GM23338 (cell line): Measurements from ENCODE around the gene SERPINA6. TPM values are rescaled to one million over a fixed set of nuclear protein-coding genes. Genes with fewer than 3 reads are reported as not detected.
"Not testable (repeated sequence)": the region's sequence is repeated elsewhere in the genome, so short reads cannot be mapped to it uniquely, and the experiment has no call there.

Experiments
- ATAC-seq: fragments of 200-7000 bp; cut with Tn5 transposase; 3 replicates; pipeline ENCODE4 v1.9.1; 2020
- DNase-seq: peaks from one replicate; pipeline ENCODE4 v3.0.0-alpha.2; 2015; ENCODE audit warnings: low spot score
- H2AFZ ChIP-seq: fragments of 200-600 bp; sonication (generic); 2 replicates; pipeline ENCODE4 v1.8.0; 2016; ENCODE audit warnings: antibody characterized with exemption, mild to moderate bottlenecking, moderate library complexity
- H3F3A ChIP-seq: fragments of 200-600 bp; sonication (generic); replicated peaks from 2 replicates; pipeline ENCODE4 v1.8.0; 2017; ENCODE audit warnings: antibody characterized with exemption, mixed run types, low read depth
- H3K27ac ChIP-seq: fragments of 200-600 bp; sonication (generic); 2 replicates; pipeline ENCODE4 v1.6.1; 2016; ENCODE audit warnings: low read depth
- H3K27me3 ChIP-seq: fragments of 200-600 bp; sonication (generic); 2 replicates; pipeline ENCODE4 v1.8.0; 2016; ENCODE audit warnings: mild to moderate bottlenecking, mixed run types, moderate library complexity; ENCODE audit not compliant: insufficient read depth
- H3K36me3 ChIP-seq: fragments of 200-600 bp; sonication (generic); 2 replicates; pipeline ENCODE4 v1.8.0; 2016; ENCODE audit warnings: mild to moderate bottlenecking; ENCODE audit not compliant: insufficient read depth
- H3K4me1 ChIP-seq: fragments of 200-600 bp; sonication (generic); 2 replicates; pipeline ENCODE4 v1.8.0; 2016; ENCODE audit warnings: mild to moderate bottlenecking, moderate library complexity; ENCODE audit not compliant: insufficient read depth
- H3K4me2 ChIP-seq: fragments of 200-600 bp; sonication (generic); 2 replicates; pipeline ENCODE4 v1.7.1; 2017; ENCODE audit warnings: mixed run types
- H3K4me3 ChIP-seq: fragments of 200-600 bp; sonication (generic); 2 replicates; pipeline ENCODE4 v1.6.1; 2016; ENCODE audit warnings: mixed run types
- H3K79me2 ChIP-seq: fragments of 200-600 bp; sonication (generic); replicated peaks from 2 replicates; pipeline ENCODE4 v1.8.0; 2017; ENCODE audit warnings: mild to moderate bottlenecking; ENCODE audit not compliant: insufficient read depth
- H3K9me2 ChIP-seq: fragments of 200-600 bp; sonication (generic); 2 replicates; pipeline ENCODE4 v1.8.0; 2017; ENCODE audit not compliant: insufficient read depth
- H4K20me1 ChIP-seq: fragments of 200-600 bp; sonication (generic); replicated peaks from 2 replicates; pipeline ENCODE4 v1.8.0; 2017; ENCODE audit warnings: mild to moderate bottlenecking; ENCODE audit not compliant: insufficient read depth
- H3K27ac Mint-ChIP-seq: 2 replicates; pipeline ENCODE4 v1.8.0; 2020; ENCODE audit warnings: inconsistent platforms, mild to moderate bottlenecking, moderate library complexity, mixed read lengths
- H3K27me3 Mint-ChIP-seq: 3 replicates; pipeline ENCODE4 v1.8.0; 2022; ENCODE audit warnings: low read depth, mild to moderate bottlenecking, moderate library complexity, mixed read lengths, inconsistent platforms; ENCODE audit not compliant: insufficient read depth, poor library complexity
- H3K36me3 Mint-ChIP-seq: 3 replicates; pipeline ENCODE4 v1.8.0; 2021; ENCODE audit warnings: low read depth, mild to moderate bottlenecking, inconsistent platforms, moderate library complexity, mixed read lengths
- H3K4me1 Mint-ChIP-seq: 3 replicates; pipeline ENCODE4 v1.8.0; 2020; ENCODE audit warnings: mild to moderate bottlenecking, inconsistent platforms, mixed read lengths
- H3K4me3 Mint-ChIP-seq: 3 replicates; pipeline ENCODE4 v1.8.0; 2021; ENCODE audit warnings: moderate library complexity, mild to moderate bottlenecking, inconsistent platforms, mixed read lengths
- H3K9me3 Mint-ChIP-seq: 3 replicates; pipeline ENCODE4 v1.8.0; 2020; ENCODE audit warnings: moderate library complexity, mild to moderate bottlenecking, inconsistent platforms, mixed read lengths
- CREB1 ChIP-seq: fragments of 250-450 bp; sonication (Bioruptor Pico); IDR thresholded peaks from 2 replicates; pipeline ENCODE4 v1.5.0; 2020; ENCODE audit warnings: low read depth, mild to moderate bottlenecking, moderate library complexity
- CTCF ChIP-seq, 2 experiments: fragments of 200-600 bp in 1 of 2; sonication (generic) in 1 of 2; conservative IDR thresholded peaks; 2 replicates each; pipeline versions ENCODE4 v1.5.1 to v1.6.1; 2016 to 2017; ENCODE audit warnings: antibody characterized with exemption in 2 of 2, low read depth in 2 of 2, mild to moderate bottlenecking in 2 of 2, moderate library complexity in 1 of 2
- EZH2phosphoT487 ChIP-seq: fragments of 200-600 bp; sonication (generic); IDR thresholded peaks from one replicate; pipeline ENCODE4 v1.8.1; 2018; ENCODE audit warnings: antibody characterized with exemption; ENCODE audit not compliant: unreplicated experiment
- JUNB ChIP-seq: IDR thresholded peaks from one replicate; pipeline ENCODE4 v1.6.1; 2016; ENCODE audit warnings: antibody characterized with exemption; ENCODE audit not compliant: unreplicated experiment
- NANOG ChIP-seq: IDR thresholded peaks from 2 replicates; pipeline ENCODE4 v1.6.1; 2016; ENCODE audit warnings: antibody characterized with exemption, borderline replicate concordance
- POLR2AphosphoS5 ChIP-seq: IDR thresholded peaks from 2 replicates; pipeline ENCODE4 v1.6.1; 2016; ENCODE audit warnings: antibody characterized with exemption, low read depth
- REST ChIP-seq: IDR thresholded peaks from one replicate; pipeline ENCODE4 v1.6.1; 2018; ENCODE audit warnings: antibody characterized with exemption; ENCODE audit not compliant: unreplicated experiment
- STAT1 ChIP-seq: IDR thresholded peaks from one replicate; pipeline ENCODE4 v1.6.1; 2016; ENCODE audit warnings: antibody characterized with exemption; ENCODE audit not compliant: unreplicated experiment
- ZNF114 ChIP-seq: fragments of 250-450 bp; sonication (Bioruptor Pico); IDR thresholded peaks from 2 replicates; pipeline ENCODE4 v1.5.0; 2020; ENCODE audit warnings: mild to moderate bottlenecking, moderate library complexity
- ZNF462 ChIP-seq: fragments of 250-450 bp; sonication (Bioruptor Pico); IDR thresholded peaks from 2 replicates; pipeline ENCODE4 v1.5.0; 2020; ENCODE audit warnings: mild to moderate bottlenecking, moderate library complexity
- polyA plus RNA-seq: library from polyadenylated mRNA; unstranded; fragments of >200 nt; fragmentation: Nextera tagmentation; extraction: Ambion mirVana; gene quantifications from 2 replicates; pipeline ENCODE4 v1.2.1, GENCODE V29; 2016
- total RNA-seq: library from RNA; depleted of rRNA; stranded (reverse); fragments of >200 nt; shearing (Covaris generic); gene quantifications from 2 replicates; pipeline ENCODE4 v1.2.3, GENCODE V29; 2014

SERPINA6 gene
- total and polyA plus RNA-seq, 2 experiments from 2014 or later = not detected

DNA sequence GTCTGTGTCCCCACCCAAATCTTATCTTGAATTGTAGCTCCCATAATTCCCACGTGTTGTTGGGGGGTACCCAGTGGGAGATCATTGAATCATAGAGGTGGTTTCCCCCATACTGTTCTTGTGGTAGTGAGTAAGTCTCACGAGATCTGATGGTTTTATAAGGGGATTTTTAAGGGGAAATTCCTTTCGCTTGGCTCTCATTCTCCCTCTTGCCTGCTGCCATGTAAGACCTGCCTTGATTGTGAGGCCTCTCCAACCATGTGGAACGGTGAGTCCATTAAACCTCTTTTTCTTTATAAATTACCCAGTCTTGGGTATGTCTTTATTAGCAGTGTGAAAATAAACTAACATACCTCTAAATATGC lies 27.0 kb downstream of the SERPINA6 start:
- not testable (repeated sequence) for H3K27me3 ChIP-seq, H3K27me3 Mint-ChIP-seq, H3K4me3 ChIP-seq, H3K27ac Mint-ChIP-seq, H3K36me3 Mint-ChIP-seq, H3K4me3 Mint-ChIP-seq, H3K4me2 ChIP-seq, H3K4me1 Mint-ChIP-seq, H3F3A ChIP-seq, ATAC-seq, H3K36me3 ChIP-seq, H3K27ac ChIP-seq, H2AFZ ChIP-seq, H3K9me3 Mint-ChIP-seq, H3K4me1 ChIP-seq, H3K9me2 ChIP-seq, H3K79me2 ChIP-seq, DNase-seq, H4K20me1 ChIP-seq

- H3K27me3 Mint-ChIP-seq = no peaks in the 10 kb centered on the region
- no peaks in the 10 kb centered on the region for H3F3A ChIP-seq
- ATAC-seq (no peak), DNase-seq (no peak)
- H3K9me2 ChIP-seq = 0 out of 2 replicates have a peak, but pooled peaks cover 8% of the 10 kb centered on the region
- no peaks in the 10 kb centered on the region for H3K36me3 ChIP-seq
- no peaks in the 10 kb centered on the region for H3K9me3 Mint-ChIP-seq
- H3K79me2 ChIP-seq = no peaks in the 10 kb centered on the region
- H3K4me1 Mint-ChIP-seq = no peaks in the 10 kb centered on the region
- no peak overlapping the region for H2AFZ ChIP-seq
- no peaks in the 10 kb centered on the region for H3K4me1 ChIP-seq
- H3K4me2 ChIP-seq = no peak overlapping the region
- no peaks in the 10 kb centered on the region for H3K27me3 ChIP-seq
- H4K20me1 ChIP-seq = no peaks in the 10 kb centered on the region
- no peaks in the 10 kb centered on the region for H3K36me3 Mint-ChIP-seq
- no peak overlapping the region for H3K4me3 Mint-ChIP-seq
- no peak overlapping the region for H3K27ac Mint-ChIP-seq
- no peak overlapping the region for H3K27ac ChIP-seq
- no peak overlapping the region for H3K4me3 ChIP-seq
- TF ChIP-seq JUNB (no peak), CTCF (conservative IDR thresholded peaks at IDR 0.05; ENCODE audit: low read depth in 2 of 2) (no peak), CREB1 (CRISPR knock-in tag) (no peak), NANOG (no peak), ZNF114 (CRISPR knock-in tag) (no peak), ZNF462 (no peak), REST (no peak), STAT1 (no peak), POLR2AphosphoS5 (no peak), EZH2phosphoT487 (no peak)
These were observed 27.6 kb downstream of the SERPINA6 start for GRCh38 chr14:94295360-94296180.
